ENCODE data around the gene WFDC2. TPM values are rescaled to one million over a fixed set of nuclear protein-coding genes. Genes with fewer than 3 reads are reported as not detected.
A peak's percentile ranks its signal among the peaks of the same experiment; 100 is the strongest.

Gene WFDC2
- total and polyA plus RNA-seq, 2 of the 13 experiments (the other 11 are each of a cell fraction or from before 2014, with no cell fraction given), result 0.33 TPM; not detected in 1

DNA sequence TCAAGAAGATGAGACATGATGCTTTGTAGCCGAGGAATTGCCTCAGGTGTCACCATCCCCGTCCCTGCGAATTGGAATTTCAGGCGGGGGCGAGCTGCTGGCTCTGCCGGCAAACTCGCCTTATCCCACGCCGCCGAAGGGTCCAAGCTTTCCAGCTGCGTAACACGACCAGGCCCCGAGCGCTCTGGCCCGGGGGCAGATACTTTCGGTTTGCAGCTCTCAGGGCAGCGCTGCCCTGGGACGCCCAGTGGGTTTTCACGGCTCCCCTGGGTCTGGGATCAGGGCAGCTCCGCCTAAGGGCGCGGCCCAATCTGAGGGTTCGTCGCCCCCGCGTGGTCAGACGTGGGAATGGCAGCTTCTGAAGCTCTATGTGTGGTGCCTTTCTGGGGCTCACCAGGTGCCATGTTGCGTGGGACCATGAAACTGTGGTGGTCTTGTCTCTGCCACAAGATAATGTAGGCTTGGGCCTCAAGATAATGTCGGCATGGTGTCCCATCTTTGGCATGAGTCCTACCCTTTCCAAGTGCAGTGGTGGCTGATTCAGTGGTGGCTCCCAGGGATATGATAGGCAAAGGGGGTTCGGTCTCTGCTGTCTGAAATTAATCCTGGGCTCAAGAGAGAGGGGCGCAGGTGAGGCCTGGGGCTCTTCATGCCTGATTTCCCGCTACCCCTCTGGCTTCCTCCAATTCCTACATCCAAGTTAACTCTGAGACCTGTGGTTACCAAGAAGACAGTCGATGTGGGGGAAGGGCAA is 32.6 kb upstream of the WFDC2 start (continued):
- TF ChIP-seq, protein P1, sequence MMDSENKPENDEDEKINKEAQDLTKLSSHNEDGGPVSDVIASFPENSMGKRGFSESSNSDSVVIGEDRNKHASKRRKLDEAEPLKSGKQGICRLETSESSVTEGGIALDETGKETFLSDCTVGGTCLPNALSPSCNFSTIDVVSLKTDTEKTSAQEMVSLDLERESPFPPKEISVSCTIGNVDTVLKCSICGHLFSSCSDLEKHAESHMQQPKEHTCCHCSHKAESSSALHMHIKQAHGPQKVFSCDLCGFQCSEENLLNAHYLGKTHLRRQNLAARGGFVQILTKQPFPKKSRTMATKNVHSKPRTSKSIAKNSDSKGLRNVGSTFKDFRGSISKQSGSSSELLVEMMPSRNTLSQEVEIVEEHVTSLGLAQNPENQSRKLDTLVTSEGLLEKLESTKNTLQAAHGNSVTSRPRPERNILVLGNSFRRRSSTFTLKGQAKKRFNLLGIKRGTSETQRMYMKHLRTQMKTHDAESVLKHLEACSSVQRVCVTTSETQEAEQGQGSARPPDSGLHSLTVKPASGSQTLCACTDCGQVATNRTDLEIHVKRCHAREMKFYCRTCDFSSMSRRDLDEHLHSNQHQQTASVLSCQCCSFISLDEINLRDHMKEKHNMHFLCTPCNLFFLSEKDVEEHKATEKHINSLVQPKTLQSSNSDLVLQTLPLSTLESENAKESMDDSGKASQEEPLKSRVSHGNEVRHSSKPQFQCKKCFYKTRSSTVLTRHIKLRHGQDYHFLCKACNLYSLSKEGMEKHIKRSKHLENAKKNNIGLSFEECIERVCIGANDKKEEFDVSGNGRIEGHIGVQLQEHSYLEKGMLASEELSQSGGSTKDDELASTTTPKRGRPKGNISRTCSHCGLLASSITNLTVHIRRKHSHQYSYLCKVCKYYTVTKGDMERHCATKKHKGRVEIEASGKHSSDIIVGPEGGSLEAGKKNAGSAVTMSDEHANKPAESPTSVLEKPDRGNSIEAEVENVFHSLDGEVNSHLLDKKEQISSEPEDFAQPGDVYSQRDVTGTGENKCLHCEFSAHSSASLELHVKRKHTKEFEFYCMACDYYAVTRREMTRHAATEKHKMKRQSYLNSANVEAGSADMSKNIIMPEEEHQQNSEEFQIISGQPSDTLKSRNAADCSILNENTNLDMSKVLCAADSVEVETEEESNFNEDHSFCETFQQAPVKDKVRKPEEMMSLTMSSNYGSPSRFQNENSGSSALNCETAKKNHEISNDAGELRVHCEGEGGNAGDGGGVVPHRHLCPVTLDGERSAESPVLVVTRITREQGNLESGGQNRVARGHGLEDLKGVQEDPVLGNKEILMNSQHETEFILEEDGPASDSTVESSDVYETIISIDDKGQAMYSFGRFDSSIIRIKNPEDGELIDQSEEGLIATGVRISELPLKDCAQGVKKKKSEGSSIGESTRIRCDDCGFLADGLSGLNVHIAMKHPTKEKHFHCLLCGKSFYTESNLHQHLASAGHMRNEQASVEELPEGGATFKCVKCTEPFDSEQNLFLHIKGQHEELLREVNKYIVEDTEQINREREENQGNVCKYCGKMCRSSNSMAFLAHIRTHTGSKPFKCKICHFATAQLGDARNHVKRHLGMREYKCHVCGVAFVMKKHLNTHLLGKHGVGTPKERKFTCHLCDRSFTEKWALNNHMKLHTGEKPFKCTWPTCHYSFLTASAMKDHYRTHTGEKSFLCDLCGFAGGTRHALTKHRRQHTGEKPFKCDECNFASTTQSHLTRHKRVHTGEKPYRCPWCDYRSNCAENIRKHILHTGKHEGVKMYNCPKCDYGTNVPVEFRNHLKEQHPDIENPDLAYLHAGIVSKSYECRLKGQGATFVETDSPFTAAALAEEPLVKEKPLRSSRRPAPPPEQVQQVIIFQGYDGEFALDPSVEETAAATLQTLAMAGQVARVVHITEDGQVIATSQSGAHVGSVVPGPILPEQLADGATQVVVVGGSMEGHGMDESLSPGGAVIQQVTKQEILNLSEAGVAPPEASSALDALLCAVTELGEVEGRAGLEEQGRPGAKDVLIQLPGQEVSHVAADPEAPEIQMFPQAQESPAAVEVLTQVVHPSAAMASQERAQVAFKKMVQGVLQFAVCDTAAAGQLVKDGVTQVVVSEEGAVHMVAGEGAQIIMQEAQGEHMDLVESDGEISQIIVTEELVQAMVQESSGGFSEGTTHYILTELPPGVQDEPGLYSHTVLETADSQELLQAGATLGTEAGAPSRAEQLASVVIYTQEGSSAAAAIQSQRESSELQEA (CRISPR knock-in tag; IDR thresholded peaks at IDR 0.05; ENCODE audit: not compliant biosample characterization), result peak; percentile 86
- TF ChIP-seq ZNF17 (CRISPR knock-in tag; IDR thresholded peaks at IDR 0.05) (no peak), CENPX (CRISPR knock-in tag; IDR thresholded peaks at IDR 0.05) (no peak), SOX13 (IDR thresholded peaks at IDR 0.05) (no peak), SOX13 (CRISPR knock-in tag; conservative IDR thresholded peaks at IDR 0.05 in 1 of 2, IDR thresholded peaks at IDR 0.05 in 1 of 2) (peak in 1 of 2 experiments; percentile 53; a peak in 2 of 4 replicates), MIER2 (CRISPR knock-in tag; IDR thresholded peaks at IDR 0.05) (peak; percentile 68; the same call in 1 of the 2 replicates), ZNF430 (CRISPR knock-in tag; IDR thresholded peaks at IDR 0.05) (peak; percentile 51; the same call in 1 of the 2 replicates), NFIB (CRISPR knock-in tag; IDR thresholded peaks at IDR 0.05; ENCODE audit: borderline replicate concordance) (no peak), ATRX (CRISPR knock-in tag; IDR thresholded peaks at IDR 0.05; ENCODE audit: borderline replicate concordance) (no peak), SP1 (IDR thresholded peaks at IDR 0.05) (no peak), SP1 (CRISPR knock-in tag; IDR thresholded peaks at IDR 0.05) (peak; percentile 26; the same call in 1 of the 2 replicates), ZNF343 (CRISPR knock-in tag; IDR thresholded peaks at IDR 0.05) (peak; percentile 83), RNF2 (conservative IDR thresholded peaks at IDR 0.05; ENCODE audit: low read depth) (peak; percentile 72; the same call in 1 of the 2 replicates), FOSL1 (CRISPR knock-in tag; IDR thresholded peaks at IDR 0.05; ENCODE audit: borderline replicate concordance) (no peak), NCOA5 (CRISPR knock-in tag; IDR thresholded peaks at IDR 0.05) (no peak), KLF13 (CRISPR knock-in tag; IDR thresholded peaks at IDR 0.05) (no peak), SPEN (CRISPR knock-in tag; IDR thresholded peaks at IDR 0.05; ENCODE audit: low read depth) (peak; percentile 79; the same call in 1 of the 2 replicates), POLR2AphosphoS2 (IDR thresholded peaks at IDR 0.05; ENCODE audit: low read depth, low read length) (no peak)
- TF ChIP-seq, protein P2, sequence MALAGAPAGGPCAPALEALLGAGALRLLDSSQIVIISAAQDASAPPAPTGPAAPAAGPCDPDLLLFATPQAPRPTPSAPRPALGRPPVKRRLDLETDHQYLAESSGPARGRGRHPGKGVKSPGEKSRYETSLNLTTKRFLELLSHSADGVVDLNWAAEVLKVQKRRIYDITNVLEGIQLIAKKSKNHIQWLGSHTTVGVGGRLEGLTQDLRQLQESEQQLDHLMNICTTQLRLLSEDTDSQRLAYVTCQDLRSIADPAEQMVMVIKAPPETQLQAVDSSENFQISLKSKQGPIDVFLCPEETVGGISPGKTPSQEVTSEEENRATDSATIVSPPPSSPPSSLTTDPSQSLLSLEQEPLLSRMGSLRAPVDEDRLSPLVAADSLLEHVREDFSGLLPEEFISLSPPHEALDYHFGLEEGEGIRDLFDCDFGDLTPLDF (CRISPR knock-in tag; IDR thresholded peaks at IDR 0.05), result no peak
- TF ChIP-seq, protein P3, sequence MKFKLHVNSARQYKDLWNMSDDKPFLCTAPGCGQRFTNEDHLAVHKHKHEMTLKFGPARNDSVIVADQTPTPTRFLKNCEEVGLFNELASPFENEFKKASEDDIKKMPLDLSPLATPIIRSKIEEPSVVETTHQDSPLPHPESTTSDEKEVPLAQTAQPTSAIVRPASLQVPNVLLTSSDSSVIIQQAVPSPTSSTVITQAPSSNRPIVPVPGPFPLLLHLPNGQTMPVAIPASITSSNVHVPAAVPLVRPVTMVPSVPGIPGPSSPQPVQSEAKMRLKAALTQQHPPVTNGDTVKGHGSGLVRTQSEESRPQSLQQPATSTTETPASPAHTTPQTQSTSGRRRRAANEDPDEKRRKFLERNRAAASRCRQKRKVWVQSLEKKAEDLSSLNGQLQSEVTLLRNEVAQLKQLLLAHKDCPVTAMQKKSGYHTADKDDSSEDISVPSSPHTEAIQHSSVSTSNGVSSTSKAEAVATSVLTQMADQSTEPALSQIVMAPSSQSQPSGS (CRISPR knock-in tag; IDR thresholded peaks at IDR 0.05), result peak; percentile 84

Data from HepG2 (cell line).